HG02610 (cell line): Measurements from ENCODE around the gene NUP214.
"Not testable (repeated sequence)": the region's sequence is repeated elsewhere in the genome, so short reads cannot be mapped to it uniquely, and the experiment has no call there.

Experiments used
- ATAC-seq: cut with Tn5 transposase; IDR thresholded peaks from one replicate; pipeline ENCODE4 v1.9.1; 2021; ENCODE audit warnings: mild to moderate bottlenecking, moderate library complexity; ENCODE audit not compliant: unreplicated experiment

Gene NUP214

DNA sequence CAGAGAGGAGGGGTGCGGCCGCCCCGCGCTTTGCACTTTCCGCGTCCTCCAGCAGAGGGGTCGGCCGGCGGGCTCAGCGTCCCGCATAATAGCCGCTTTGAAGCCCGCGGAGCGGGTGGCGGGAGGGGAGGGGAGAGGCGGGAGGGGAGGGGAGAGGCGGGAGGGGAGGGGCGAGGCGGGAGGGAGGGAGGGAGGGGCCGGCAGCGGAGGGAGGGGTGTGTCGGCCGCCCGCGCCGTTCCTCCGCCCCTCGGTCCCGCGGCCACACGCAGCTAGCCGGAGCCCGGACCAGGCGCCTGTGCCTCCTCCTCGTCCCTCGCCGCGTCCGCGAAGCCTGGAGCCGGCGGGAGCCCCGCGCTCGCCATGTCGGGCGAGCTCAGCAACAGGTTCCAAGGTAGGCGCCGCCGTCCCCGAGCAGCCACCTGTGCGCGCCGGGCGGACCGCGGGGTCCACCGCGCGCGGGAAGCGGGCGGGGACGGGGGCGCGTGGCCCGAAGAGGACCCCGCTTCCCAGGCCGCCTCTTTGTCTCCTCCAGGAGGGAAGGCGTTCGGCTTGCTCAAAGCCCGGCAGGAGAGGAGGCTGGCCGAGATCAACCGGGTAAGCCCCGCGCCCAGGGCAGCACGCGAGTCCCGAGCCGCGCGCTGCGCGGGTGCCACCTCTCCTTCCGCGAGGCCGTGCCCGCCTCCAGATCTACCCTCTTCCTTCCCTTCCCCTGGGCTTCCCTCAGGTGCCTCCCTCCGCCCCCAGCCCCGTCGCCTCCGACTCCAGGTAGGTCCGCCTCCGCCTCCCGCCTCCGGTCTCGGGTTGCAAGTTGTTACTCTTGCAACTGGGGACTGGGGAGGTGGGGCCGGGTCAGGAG, 28.9 kb upstream of the NUP214 start, which contains the start of gene AIF1L:
Gene AIF1L, plus strand, starts transcription at position 263 of the 857 bp plus-strand sequence. Its CDS starts 99 bp downstream, at position 362.
- no peak for ATAC-seq

DNA sequence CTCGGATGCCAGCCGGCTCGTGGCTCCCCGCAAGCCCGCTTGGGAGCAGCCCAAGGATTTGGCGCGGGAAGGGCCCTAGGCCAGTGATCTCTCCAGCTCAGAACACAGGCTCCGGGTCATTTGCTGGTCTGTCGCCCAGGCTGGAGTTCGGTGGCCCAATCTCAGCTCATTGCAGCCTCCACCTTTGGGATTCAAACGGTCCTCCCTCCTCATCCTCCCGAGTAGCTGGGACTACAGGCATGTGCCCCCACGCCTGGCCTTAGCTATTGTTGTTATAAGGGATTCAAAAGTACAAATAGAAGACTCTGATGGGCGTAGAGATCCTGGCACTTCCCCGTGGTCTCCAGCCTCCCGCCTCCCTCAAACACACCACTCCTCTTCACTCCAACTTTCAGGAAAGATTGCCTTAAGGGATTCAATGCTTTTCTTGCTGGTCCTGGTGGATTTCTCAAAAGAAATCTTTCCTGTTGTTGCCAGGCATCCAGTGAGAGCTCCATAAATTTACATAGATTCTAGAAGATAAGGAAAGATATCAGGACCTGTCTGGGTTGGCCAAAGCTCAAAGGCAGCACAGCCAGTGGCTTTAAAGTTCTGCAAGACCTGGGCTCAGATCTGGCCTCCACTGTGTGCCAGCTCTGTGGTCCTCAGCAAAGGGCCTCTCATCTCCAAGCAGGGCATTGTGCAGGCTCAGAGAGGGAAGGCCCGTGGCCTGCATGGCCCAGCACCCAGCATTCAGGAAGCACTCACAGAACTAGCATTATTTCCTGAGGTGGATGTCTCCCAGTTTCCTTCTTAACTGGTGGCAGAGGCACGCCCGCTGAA, 28.0 kb upstream of the NUP214 start:
- ATAC-seq: no peak

DNA sequence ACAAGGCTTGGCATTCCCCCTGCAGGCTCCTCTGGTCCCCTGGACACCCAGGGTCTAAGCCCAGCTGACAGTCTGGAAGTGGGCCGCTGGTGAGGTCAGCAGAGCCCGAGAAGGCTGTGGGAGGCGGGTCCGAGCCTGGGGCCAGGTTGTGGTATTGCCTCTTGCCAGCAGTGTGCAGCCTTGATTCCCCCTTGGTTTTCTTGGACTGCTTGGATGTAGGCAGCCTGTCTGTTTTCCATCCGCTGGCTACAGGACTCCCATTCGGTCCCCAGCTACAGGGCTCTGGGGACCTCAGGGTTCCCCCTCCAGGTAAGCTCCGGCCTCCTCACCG, 27.5 kb upstream of the NUP214 start:
- ATAC-seq: no peak

DNA sequence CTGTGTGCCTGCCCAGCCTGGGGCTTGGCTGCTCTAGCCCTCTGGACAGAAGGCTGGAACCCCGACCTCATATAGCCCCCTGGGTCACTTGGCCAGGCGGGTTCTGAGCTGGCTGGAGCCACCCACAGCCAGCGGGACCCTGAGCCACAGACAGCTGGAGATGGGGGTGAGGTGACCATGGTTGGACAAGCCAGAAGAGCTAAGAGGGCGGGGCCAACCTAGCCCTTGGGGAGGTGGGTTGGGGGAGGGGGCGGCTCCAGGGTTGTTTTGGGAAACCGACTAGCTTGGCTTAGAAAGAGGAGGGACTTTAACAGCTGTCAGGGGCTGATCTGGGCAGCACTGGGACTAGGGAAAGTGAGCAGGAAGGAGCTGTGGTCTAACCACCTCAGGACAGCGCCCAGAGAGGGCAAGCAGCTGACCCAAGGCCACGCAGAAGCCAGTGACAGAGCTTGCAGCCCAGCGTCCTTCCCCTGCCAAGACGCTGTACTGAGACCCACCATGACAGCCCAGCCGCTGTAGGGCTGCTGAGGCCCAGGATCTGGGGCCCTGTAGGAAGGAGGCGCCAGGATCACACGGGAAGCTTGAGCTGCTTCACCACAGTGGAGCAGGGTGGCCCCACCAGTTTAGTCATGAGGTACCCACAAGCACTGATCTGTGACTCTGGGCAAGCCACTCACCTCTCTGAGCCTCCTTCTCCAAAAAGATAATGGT, 26.8 kb upstream of the NUP214 start:
- ATAC-seq: no peak

DNA sequence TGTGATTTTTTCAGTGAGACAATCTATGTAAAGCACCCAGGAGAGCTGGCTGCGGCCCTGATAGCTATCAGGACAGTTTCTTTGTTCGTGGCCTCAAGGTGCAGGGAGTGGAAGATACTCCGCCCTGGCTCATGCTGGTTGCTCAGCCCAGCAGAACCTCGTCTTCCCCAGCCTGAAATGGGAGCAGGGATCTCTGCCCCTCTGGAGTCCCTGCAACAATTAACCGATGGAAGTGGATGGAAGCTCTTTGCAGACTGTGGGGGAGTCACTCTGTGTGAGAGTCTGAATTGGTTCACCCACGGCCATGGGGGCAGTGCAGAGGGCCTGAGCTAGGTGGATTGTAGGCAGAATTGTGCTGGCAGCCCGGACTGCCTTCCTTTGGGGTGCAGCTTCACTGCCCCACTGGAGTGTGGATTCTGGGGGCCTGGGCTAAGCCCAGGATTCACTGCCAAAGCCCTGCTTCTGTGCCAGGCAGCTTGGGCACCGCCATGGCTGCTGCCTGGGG, 26.2 kb upstream of the NUP214 start:
- ATAC-seq: no peak

DNA sequence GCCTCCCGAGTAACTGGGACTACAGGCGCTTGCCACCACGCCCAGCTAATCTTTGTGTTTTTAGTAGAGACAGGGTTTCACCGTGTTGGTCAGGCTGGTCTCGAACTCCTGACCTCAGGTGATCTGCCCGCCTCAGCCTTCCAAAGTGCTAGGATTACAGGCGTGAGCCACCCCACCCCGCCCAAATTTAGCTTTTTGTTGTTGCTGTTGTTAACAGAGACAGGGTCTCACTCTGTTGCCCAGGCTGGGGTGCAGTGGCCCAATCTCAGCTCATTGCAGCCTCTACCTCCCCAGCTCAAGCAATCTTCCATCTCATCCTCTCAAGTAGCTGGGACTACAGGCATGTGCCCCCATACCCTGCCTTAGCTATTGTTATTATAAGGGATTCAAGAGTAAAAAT, 25.5 kb upstream of the NUP214 start:
- not testable (repeated sequence) for ATAC-seq

DNA sequence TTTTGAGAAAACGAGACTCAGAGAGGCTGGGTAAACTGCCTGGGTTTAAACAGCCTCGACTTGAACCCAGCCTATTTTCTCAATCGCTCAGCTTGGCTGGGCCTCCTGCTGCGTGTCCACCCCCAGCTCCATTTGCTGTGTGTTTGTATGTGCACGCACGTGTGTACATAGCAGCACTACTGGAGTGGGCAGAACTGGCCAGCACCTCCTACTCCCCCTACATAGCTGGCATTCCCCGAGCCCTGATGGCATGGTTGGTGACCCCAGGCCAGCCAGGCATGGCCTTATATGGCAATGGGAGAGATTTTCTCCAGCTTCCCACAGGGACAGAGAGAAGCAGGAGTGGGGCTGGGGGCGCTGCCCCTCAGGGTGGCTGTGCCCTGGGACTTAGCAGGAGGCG, 24.9 kb upstream of the NUP214 start:
- no peak for ATAC-seq

DNA sequence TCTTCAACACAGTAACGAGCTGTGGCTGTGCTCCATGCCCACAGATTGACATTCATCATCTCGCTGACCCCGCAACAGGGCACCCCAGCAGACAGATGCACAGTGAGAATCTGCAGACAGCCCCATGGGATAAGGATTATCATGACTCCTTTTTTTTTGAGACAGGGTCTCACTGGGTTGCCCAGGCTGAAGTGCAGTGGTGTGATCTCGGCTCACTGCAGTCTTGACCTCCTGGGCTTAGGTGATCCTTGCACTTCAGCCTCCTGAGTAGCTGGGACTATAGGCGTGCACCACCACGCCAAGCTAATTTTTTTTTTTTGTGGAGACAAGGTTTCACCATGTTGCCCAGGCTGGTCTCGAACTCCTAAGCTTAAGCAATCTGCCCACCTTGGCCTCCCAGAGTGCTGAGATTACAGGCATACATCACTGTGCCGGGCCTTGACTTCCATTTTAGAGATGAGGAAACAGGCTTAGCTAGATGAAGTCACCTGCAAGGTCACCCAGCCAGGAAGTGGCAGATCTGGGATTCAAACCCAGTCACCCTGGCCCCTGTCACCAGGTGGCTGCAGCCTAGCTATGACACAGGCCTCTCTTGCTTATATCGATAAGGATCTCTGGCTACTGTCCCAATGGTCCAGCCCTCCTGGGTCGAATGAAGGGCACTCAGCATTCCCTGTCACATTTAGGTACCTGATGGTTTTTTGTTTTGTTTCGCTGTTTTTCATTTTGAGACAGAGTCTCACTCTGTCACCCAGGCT, 24.0 kb upstream of the NUP214 start:
- no peak for ATAC-seq

DNA sequence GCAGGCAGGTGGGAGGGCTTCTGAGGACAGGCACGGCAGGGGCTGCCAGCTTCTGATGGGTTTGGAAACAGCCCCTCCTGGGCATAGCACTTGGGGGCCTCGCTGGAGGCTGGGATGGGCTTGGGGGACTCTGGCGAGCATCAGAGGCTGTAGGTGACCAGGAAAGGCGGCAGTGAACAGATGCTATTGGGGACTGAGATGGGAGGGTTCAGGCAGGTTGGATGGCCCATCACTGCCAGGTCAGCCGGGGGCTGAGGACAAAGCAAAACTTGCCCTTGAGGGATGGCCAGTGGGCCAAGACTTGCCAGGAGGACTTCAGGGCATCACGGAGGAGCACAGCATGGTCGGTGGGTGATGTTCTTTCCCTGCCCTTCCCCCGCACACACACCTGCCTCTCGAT, 22.4 kb upstream of the NUP214 start:
- ATAC-seq: no peak

DNA sequence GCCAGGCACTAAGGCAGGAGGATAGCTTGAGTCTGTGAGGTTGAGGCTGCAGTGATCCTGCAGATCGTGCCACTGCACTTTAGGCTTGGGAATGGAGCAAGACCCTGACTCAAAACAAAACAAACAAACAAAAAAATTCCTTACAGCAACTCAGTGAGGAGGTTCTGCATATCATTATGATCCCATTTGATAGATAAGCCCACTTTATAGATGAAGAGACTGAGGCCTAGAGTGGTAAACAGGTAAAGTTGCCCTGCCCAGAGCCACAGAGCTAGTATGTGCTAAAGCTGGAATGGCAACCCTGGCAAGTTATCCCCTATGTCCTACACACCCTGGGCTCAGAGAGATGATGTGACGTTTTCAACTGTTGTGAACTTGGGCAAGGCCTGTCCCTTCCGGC, 21.9 kb upstream of the NUP214 start:
- no peak for ATAC-seq

DNA sequence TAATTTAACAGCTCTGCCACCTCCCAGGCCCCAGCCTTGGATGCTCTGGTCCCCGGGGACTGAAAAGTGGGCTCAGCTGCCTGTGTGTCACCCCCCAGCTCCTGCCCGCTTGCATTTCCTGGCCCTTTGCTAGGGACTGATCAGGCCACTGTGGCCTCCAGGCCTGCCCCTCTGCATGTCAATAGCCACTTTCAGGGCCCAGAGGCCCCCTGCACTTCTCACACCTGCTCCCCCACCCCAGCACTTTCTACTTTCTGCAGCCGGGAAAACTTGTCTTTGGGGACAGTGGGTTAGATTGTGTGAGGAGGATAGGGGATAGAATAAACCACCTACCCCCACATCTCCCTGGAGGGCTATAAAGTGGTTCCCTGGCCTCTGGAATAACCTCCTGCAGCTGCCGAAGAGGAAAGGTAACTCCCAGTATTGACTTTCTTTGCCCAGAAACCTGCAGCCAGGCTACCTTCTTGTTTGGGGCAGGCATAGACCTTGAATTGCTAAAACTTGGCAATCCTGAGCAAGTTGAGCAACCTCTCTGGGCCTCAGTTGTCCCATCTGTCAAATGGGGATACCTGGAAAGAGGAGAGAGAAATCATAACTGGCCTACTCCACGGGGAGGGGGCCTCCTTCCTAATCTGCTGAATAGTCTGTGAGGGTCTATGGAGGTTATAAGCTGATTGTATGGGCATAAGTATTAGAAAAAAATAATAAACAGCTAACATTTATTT, 21.2 kb upstream of the NUP214 start:
- no peak for ATAC-seq

DNA sequence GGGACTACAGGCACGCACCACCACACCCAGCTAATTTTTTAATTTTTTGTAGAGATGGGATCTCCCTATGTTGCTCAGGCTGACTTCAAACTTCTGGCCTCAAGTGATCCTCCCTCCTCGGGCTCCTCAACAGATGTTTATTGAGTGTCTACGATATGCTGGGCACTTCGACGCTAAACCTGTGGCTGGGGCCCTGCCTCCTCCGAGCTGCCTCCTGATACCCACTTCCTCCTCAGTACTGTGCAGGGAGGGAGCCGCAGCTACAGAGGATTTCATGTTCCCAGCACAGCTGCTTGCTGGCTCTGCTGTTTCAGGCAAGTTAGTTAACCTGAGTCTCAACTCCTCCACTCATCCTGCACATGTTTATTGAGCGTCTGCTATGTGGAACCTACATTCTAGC, 19.4 kb upstream of the NUP214 start:
- ATAC-seq: no peak

DNA sequence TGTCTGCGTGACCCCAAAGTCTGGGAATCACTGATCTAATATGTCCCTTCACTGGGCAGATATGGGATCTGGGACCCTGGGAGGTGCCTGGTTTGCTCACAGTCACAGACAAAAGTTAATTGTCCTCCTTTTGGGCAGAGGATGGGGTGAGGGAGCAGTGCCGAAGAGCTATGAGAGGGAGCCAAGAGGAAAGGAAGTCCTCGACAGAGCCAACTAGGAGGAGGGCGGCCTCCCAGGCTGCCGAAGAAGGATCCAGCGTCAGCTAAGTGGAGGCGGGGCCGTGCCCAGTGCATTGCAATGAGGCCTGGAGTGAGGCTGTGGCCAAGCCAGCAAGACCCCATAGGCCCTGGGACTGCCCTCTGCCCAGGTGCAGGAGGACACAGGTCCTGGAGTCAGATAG, 17.6 kb upstream of the NUP214 start:
- no peak for ATAC-seq

DNA sequence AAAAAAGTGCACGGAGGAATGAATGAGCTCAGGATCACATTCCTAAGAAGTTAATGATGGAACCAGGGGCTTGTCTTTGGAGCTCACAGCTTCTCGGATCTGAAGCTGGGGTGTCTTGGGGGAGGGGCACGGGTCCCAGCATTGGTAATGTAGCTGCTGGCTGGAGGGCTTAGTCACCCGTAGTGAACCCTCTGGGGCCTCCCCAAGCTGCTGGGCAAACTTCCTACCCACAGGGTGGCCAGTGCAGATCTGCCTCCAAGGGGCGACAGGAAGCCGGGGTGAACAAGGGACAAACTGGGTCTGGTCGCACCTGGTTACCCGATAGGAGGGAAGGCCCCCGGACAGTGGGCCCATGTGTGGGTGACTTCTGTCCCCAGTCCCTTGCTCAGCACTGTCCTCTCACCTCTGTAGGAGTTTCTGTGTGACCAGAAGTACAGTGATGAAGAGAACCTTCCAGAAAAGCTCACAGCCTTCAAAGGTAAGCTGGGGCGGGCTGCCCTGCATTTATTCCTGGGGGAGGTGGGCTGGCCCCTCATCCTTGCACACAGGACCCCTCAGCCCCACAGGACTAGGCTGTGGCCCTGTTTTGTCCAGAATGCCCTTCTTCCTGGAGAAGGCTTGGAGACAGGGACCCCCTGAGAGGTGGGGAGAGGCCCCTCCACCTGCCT, 14.1 kb upstream of the NUP214 start:
- no peak for ATAC-seq

DNA sequence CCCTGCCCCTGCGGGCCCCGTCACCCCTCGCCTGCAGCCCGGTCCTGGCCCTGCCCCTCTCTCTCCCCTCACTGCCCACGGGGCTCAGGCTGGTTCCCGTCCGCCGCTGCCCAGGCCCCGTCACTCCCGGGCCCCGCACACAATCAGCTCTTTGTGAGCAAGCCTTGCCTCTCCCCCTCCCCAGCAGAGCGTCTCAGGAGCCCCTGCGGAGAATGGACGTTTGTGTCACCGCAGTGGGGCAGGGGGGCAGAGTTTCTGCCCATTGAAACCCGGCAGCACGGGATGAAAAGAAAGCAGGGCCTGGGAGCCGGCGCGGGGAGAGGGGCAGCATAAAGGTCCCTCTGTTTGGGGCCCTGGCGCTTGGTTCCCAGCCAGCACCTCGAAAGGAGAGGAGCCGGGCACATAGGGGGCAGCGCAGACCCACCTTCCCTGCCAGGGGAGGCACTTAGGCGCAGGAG, 13.5 kb upstream of the NUP214 start:
- ATAC-seq: no peak

DNA sequence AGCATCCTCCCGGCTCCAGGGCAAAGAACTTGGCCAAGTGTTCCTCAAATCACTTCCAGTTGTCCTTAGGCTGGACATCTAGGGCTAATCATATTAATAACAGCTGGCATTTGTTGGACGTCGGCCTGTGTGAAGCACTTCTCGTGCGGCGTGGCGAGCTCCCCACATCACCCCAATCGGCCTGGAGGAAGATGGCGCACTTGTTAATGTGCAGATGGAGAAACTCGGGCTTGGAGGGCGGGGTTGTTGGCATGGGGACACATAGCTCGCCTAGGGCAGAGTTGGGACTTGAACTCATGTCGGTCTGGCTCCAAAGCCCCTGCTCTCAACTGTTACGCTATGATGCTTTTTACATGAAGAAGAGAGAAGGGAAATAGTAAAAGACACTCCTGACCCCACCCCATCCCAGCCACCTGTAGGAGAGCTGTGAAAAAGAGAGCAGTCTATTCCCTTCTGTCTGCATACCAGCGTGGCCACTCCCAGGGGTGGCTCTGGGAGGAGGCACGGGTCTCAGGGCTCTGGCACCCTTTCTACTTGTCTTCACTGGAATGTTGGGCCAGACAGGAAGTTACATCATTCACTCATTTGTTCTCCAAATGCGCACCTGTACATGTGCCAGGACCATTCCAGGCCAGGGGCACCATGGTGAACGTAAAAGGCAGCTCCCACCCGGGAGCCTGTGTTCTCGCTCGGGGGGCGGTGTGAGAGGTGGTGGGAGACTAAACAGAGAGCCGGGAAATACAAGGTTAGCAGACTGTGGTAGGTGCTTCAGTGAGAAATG, 12.8 kb upstream of the NUP214 start:
- ATAC-seq: no peak

DNA sequence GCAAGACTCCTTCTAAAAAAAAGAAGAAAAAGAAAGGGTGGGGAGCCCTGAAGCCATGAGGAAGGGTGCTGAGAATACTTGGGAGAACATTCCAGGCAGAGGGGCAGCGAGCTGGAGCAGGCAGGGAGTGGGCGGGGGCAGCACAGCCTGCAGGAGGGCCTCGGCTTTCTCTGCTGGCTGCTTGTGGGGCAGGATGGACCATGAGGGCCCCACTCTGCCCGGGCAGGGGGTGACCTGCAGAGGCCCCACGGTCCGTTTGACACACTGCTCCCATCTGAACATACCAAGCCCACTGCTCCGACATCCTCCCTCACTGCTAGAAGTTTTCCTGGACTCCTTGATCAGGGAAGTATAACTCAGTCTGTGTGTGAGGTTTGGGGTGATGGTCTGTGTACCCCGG, 11.7 kb upstream of the NUP214 start:
- no peak for ATAC-seq

DNA sequence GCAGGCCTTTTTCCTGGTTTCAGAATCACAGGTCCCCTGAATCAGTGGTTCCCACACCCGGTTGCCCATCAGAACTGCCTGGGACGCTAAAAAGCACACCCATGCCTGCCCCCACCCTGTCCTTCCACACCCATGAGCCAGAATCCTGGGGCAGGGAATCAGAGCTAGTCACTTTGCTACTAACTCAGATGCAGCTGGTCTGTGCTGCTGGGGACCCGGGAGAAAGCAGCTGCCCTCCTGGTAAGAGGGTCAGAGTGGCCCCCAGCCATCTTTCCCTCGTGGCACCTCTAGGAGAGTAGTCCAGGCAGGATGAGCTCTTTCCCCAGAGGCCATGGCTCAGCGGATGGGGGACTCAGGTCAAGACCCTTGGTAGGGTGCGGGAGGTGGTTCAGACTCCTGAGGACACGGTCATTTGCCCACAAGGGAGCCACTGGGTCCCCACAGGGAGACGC, 11.3 kb upstream of the NUP214 start:
- no peak for ATAC-seq
